ENCODE results near the gene SARDH.
"Not testable (repeated sequence)": the region's sequence is repeated elsewhere in the genome, so short reads cannot be mapped to it uniquely, and the experiment has no call there.

DNA sequence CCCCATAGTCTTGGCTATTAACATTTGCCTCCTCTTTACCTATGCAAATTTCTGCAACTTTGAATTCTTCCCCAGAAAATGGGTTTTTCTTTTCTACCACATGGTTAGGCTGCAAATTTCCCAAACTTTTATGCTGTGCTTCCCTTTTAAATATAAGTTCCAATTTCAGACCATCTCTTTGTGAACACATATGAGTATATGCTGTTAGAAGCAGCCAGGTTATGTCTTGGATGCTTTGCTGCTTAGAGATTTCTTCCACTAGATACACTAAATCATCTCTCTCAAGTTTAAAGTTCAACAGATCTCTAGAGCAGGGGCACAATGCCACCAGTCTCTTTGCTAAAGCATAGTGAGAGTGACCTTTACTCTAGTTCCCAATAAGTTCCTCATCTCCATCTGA lies 112.1 kb downstream of the SARDH start:
- TF ChIP-seq CTCF (optimal IDR thresholded peaks at IDR 0.05 in 1 of 3, IDR thresholded peaks at IDR 0.05 in 1 of 3, conservative IDR thresholded peaks at IDR 0.05 in 1 of 3; ENCODE audit: extremely low read depth in 1 of 3, insufficient read depth in 2 of 3, low read length in 3 of 3); EZH2 (IDR thresholded peaks at IDR 0.05; ENCODE audit: low read length): not testable (repeated sequence)

Data from keratinocyte (primary cell).